HepG2 (cell line): ENCODE data around the gene MTM1. TPM values are rescaled to one million over a fixed set of nuclear protein-coding genes. Genes with fewer than 3 reads are reported as not detected.

ENCODE experiments used
- ATAC-seq: fragments of 200-7000 bp; cut with Tn5 transposase; 3 replicates; pipeline ENCODE4 v1.9.1; 2020; ENCODE audit warnings: mild to moderate bottlenecking, moderate library complexity
- BruUV-seq: library from RNA; stranded (reverse); fragments of 400-500 nt; replicated peaks from 2 replicates; lab custom pipeline; 2021; lab: Mats Ljungman, UMichigan
- CTCF ChIA-PET: fragments of 300-600 bp; formaldehyde crosslinking; extraction: SDS; loops from one replicate; lab custom pipeline; 2021; ENCODE audit warnings: low total read pairs, inconsistent platforms, low intra/inter-chr PET ratio; lab: Yijun Ruan, JAX
- POLR2A ChIA-PET: fragments of 350-600 bp; sonication (Branson Sonifier 250); formaldehyde crosslinking; loops from one replicate; lab custom pipeline; 2020; ENCODE audit warnings: antibody characterized with exemption, inconsistent platforms; lab: Yijun Ruan, JAX
- DNase-seq: peaks from one replicate; pipeline ENCODE4 v3.0.0-alpha.2; 2015; ENCODE audit warnings: low spot score
- FAIRE-seq: peaks from 3 replicates; lab custom pipeline; 2011; peaks lifted over from hg19 to GRCh38; lab: Jason Lieb, UNC
- H2AFZ ChIP-seq: one replicate; pipeline ENCODE4 v1.6.1; 2011; ENCODE audit warnings: low read length, inconsistent platforms
- H3K27ac ChIP-seq: fragments of 300-600 bp; 3 replicates; pipeline ENCODE4 v1.8.0; 2011; ENCODE audit warnings: mixed run types, mild to moderate bottlenecking, mixed read lengths, low read length, inconsistent platforms; ENCODE audit not compliant: insufficient read depth; ENCODE audit errors: extremely low read length
- H3K27me3 ChIP-seq, 2 experiments: fragments of 200-600 bp in 1 of 2; 2 replicates in 1 of 2; 3 replicates in 1 of 2; pipeline versions ENCODE4 v1.6.0 to v1.8.0; 2011; ENCODE audit warnings: low read length in 2 of 2, mild to moderate bottlenecking in 2 of 2, moderate library complexity in 2 of 2, inconsistent platforms in 1 of 2; ENCODE audit not compliant: insufficient read depth in 2 of 2, control insufficient read depth in 1 of 2
- H3K36me3 ChIP-seq, 2 experiments: fragments of 200-600 bp in 1 of 2; replicated peaks in 1 of 2; 2 replicates in 1 of 2; 3 replicates in 1 of 2; pipeline versions ENCODE4 v1.5.1 to v1.8.0; 2011; ENCODE audit warnings: low read length in 2 of 2, inconsistent platforms in 1 of 2; ENCODE audit not compliant: insufficient read depth in 2 of 2, control insufficient read depth in 1 of 2
- H3K4me1 ChIP-seq: 2 replicates; pipeline ENCODE4 v1.5.1; 2012; ENCODE audit warnings: low read length, inconsistent platforms; ENCODE audit not compliant: insufficient read depth
- H3K4me2 ChIP-seq: 2 replicates; pipeline ENCODE4 v1.6.0; 2011; ENCODE audit warnings: low read depth, low read length, inconsistent platforms
- H3K4me3 ChIP-seq, 3 experiments: fragments of 200-600 bp in 1 of 3; sonication (generic), shearing (Covaris generic) in 1 of 3; replicated peaks in 1 of 3; 2 replicates each; pipeline ENCODE4 v1.5.1; 2011 to 2016; ENCODE audit warnings: low read length in 3 of 3, inconsistent platforms in 2 of 3, low read depth in 2 of 3, mild to moderate bottlenecking in 2 of 3, control low read depth in 1 of 3, mixed read lengths in 1 of 3; ENCODE audit not compliant: insufficient read depth in 1 of 3
- H3K79me2 ChIP-seq: one replicate; pipeline ENCODE4 v1.6.1; 2011; ENCODE audit warnings: low read length, inconsistent platforms; ENCODE audit not compliant: insufficient read depth
- H3K9ac ChIP-seq: 2 replicates; pipeline ENCODE4 v1.6.0; 2011; ENCODE audit warnings: mild to moderate bottlenecking, low read depth, low read length, inconsistent platforms; ENCODE audit not compliant: insufficient read depth
- H3K9me3 ChIP-seq: 2 replicates; pipeline ENCODE4 v1.5.1; 2012; ENCODE audit warnings: mild to moderate bottlenecking, low read length
- H4K20me1 ChIP-seq: 2 replicates; pipeline ENCODE4 v1.6.0; 2011; ENCODE audit warnings: inconsistent platforms, mild to moderate bottlenecking, low read length, moderate library complexity; ENCODE audit not compliant: insufficient read depth
- CHCHD3 ChIP-seq: sonication (generic); formaldehyde crosslinking; IDR thresholded peaks from 2 replicates; pipeline ENCODE4 v1.8.0; 2022; ENCODE audit warnings: mild to moderate bottlenecking, missing genetic modification reagents, moderate library complexity
- FOXA3 ChIP-seq: IDR thresholded peaks from 2 replicates; pipeline ENCODE4 v1.6.1; 2016; ENCODE audit warnings: missing genetic modification reagents, missing compliant biosample characterization
- HDAC2 ChIP-seq: sonication (generic); formaldehyde crosslinking; IDR thresholded peaks from 2 replicates; pipeline ENCODE4 v1.4.0; 2020; ENCODE audit warnings: missing genetic modification reagents
- HNF1B ChIP-seq: sonication (generic); formaldehyde crosslinking; IDR thresholded peaks from 2 replicates; pipeline ENCODE4 v1.5.1; 2020; ENCODE audit warnings: mild to moderate bottlenecking, moderate library complexity, missing genetic modification reagents
- HOXA3 ChIP-seq: sonication (generic); formaldehyde crosslinking; IDR thresholded peaks from 2 replicates; pipeline ENCODE4 v1.5.0; 2020; ENCODE audit warnings: missing genetic modification reagents
- ISL2 ChIP-seq: sonication (generic); formaldehyde crosslinking; IDR thresholded peaks from 2 replicates; pipeline ENCODE4 v1.5.0; 2020; ENCODE audit warnings: missing genetic modification reagents
- MEIS2 ChIP-seq: sonication (generic); formaldehyde crosslinking; IDR thresholded peaks from 2 replicates; pipeline ENCODE4 v1.9.0; 2021; ENCODE audit warnings: mild to moderate bottlenecking, missing genetic modification reagents
- NCOR1 ChIP-seq: fragments of 200-600 bp; sonication (generic); IDR thresholded peaks from 2 replicates; pipeline ENCODE4 v1.7.0; 2017; ENCODE audit warnings: antibody characterized with exemption, low read length, borderline replicate concordance
- PHB2 ChIP-seq: fragments of 450-650 bp; IDR thresholded peaks from 2 replicates; pipeline ENCODE4 v1.6.1; 2018; ENCODE audit not compliant: partially characterized antibody
- SMAD3 ChIP-seq: sonication (generic); formaldehyde crosslinking; IDR thresholded peaks from 2 replicates; pipeline ENCODE4 v1.4.0; 2020; ENCODE audit warnings: missing genetic modification reagents
- ZNF513 ChIP-seq: sonication (generic); formaldehyde crosslinking; conservative IDR thresholded peaks from 2 replicates; pipeline ENCODE4 v1.5.0; 2020; ENCODE audit warnings: missing genetic modification reagents
- ZNF691 ChIP-seq: sonication (generic); formaldehyde crosslinking; IDR thresholded peaks from 2 replicates; pipeline ENCODE4 v1.4.0; 2020; ENCODE audit warnings: missing genetic modification reagents, low read depth, mild to moderate bottlenecking, borderline replicate concordance
- whole genome bisulfite sequencing: methylation state at CpG from one replicate; pipeline ENCODE4 v1.1.6; 2017; ENCODE audit warnings: low lambda C conversion rate; 5-methylcytosine and 5-hydroxymethylcytosine counted together
- in situ Hi-C: cut with HindIII; loops from 2 replicates; pipeline ENCODE4 v1.10.0; 2017; ENCODE audit warnings: low pct_unique_long_range_greater_than_20kb; ENCODE audit not compliant: extremely low pct_ligation_motif_present
- intact Hi-C: fragments of 100-400 bp; cut with micrococcal nuclease; formaldehyde crosslinking; loops from one replicate; pipeline ENCODE4 v1.10.0; 2022; ENCODE audit not compliant: unreplicated experiment
- polyA plus RNA-seq, 8 experiments: library from polyadenylated mRNA; depleted of rRNA in 3 of 8; stranded (reverse) in 7 of 8; unstranded in 1 of 8; fragments of >200 nt; fragmentation: Illumina TruSeq in 4 of 8; extraction: Trizol in 4 of 8; gene quantifications; 2 replicates each; pipeline versions ENCODE4 v1.2.1 to v1.2.3, GENCODE V29; 2011 to 2016; ENCODE audit warnings: low read depth in 4 of 8, missing spikeins in 1 of 8, mixed read lengths in 1 of 8; ENCODE audit not compliant: insufficient read depth in 1 of 8
- total RNA-seq, 5 experiments: library from RNA; depleted of rRNA; stranded (reverse); fragments of >200 nt; fragmentation: Illumina TruSeq; extraction: Trizol; gene quantifications; 2 replicates each; pipeline ENCODE4 v1.2.3, GENCODE V29; 2016; ENCODE audit warnings: low read depth in 1 of 5
- TF ChIP-seq, protein P1 (sequence below): sonication (generic); formaldehyde crosslinking; conservative IDR thresholded peaks from 2 replicates; pipeline ENCODE4 v1.4.0; 2020; ENCODE audit warnings: missing genetic modification reagents
- TF ChIP-seq, protein P2 (sequence below): IDR thresholded peaks from 2 replicates; pipeline ENCODE4 v1.6.1; 2016; ENCODE audit warnings: mild to moderate bottlenecking, missing biosample characterization, missing genetic modification reagents

The MTM1 gene
- total and polyA plus RNA-seq, 2 of the 13 experiments (the other 11 are each of a cell fraction or from before 2014, with no cell fraction given) = 12.0 to 15.2 TPM

- Histone ChIP-seq H3K9me3 (no peaks in the 10 kb centered on the region), H3K4me1 (0 out of 2 replicates have a peak, but pooled peaks cover 7% of the 10 kb centered on the region), H4K20me1 (no peaks in the 10 kb centered on the region)
- FAIRE-seq = no peak
- TF ChIP-seq HOXA3 (CRISPR knock-in tag) = no peak
- TF ChIP-seq ISL2 (CRISPR knock-in tag) = no peak
- no peak for TF ChIP-seq FOXA3 (CRISPR knock-in tag)
- TF ChIP-seq, protein P1, sequence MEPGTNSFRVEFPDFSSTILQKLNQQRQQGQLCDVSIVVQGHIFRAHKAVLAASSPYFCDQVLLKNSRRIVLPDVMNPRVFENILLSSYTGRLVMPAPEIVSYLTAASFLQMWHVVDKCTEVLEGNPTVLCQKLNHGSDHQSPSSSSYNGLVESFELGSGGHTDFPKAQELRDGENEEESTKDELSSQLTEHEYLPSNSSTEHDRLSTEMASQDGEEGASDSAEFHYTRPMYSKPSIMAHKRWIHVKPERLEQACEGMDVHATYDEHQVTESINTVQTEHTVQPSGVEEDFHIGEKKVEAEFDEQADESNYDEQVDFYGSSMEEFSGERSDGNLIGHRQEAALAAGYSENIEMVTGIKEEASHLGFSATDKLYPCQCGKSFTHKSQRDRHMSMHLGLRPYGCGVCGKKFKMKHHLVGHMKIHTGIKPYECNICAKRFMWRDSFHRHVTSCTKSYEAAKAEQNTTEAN (CRISPR knock-in tag) = no peak
- TF ChIP-seq, all 625 proteins: peak for 0
- Histone ChIP-seq H3K27ac (no peak overlapping the region), H3K9ac (no peak overlapping the region), H3K4me2 (no peak overlapping the region), H3K36me3 (peaks cover under 1 to 14% of the 10 kb centered on the region in 2 experiments; a peak in 3 of 5 replicates), H3K27me3 (no peaks in the 10 kb centered on the region), H2AFZ (no peak overlapping the region), H3K4me3 (no peak overlapping the region), H3K79me2 (no peaks in the 10 kb centered on the region)
- no peak for DNase-seq
- CTCF ChIA-PET = no interaction called here
- in situ Hi-C loops = no loop called here
- ATAC-seq = no peak
- intact Hi-C loops = no loop called here
- POLR2A ChIA-PET = no interaction called here
- BruUV-seq = no TSS peak
These were observed 41.6 kb downstream of the MTM1 start for GRCh38 chrX:150610043-150610442.

GRCh38 chrX:150610446-150610845 lies 42.0 kb downstream of the MTM1 start:
- Histone ChIP-seq H3K4me2 (no peak overlapping the region), H3K9ac (no peak overlapping the region), H3K9me3 (no peaks in the 10 kb centered on the region), H3K36me3 (peaks cover 2 to 16% of the 10 kb centered on the region in 2 experiments; a peak in 3 of 5 replicates), H4K20me1 (no peaks in the 10 kb centered on the region), H3K4me3 (no peak overlapping the region), H3K27ac (no peak overlapping the region), H3K27me3 (no peaks in the 10 kb centered on the region), H2AFZ (no peak overlapping the region), H3K79me2 (no peaks in the 10 kb centered on the region), H3K4me1 (0 out of 2 replicates have a peak, but pooled peaks cover 3% of the 10 kb centered on the region)
- ChIA-PET CTCF (no interaction called here), POLR2A (no interaction called here)
- DNase-seq = no peak
- no peak for FAIRE-seq
- ATAC-seq = no peak
- in situ Hi-C loops = no loop called here
- no TSS peak for BruUV-seq
- WGBS = 91% methylated on average over 2 of the region's 2 CpGs
- intact Hi-C loops = no loop called here
- TF ChIP-seq ZNF691 (CRISPR knock-in tag) (no peak), NCOR1 (no peak), HDAC2 (no peak), CHCHD3 (CRISPR knock-in tag) (no peak), MEIS2 (no peak), HNF1B (CRISPR knock-in tag) (no peak), PHB2 (no peak), SMAD3 (CRISPR knock-in tag) (no peak), ZNF513 (CRISPR knock-in tag) (no peak)
- TF ChIP-seq, protein P2, sequence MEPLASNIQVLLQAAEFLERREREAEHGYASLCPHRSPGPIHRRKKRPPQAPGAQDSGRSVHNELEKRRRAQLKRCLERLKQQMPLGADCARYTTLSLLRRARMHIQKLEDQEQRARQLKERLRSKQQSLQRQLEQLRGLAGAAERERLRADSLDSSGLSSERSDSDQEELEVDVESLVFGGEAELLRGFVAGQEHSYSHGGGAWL = no peak
